ENCODE measurements around the gene BIN1. TPM values are rescaled to one million over a fixed set of nuclear protein-coding genes. Genes with fewer than 3 reads are reported as not detected.
A peak's percentile ranks its signal among the peaks of the same experiment; 100 is the strongest.

Gene BIN1
- total RNA-seq, 4 donors from 2014 or later, result 1,150 to 2,167 (median 1,736) TPM

DNA sequence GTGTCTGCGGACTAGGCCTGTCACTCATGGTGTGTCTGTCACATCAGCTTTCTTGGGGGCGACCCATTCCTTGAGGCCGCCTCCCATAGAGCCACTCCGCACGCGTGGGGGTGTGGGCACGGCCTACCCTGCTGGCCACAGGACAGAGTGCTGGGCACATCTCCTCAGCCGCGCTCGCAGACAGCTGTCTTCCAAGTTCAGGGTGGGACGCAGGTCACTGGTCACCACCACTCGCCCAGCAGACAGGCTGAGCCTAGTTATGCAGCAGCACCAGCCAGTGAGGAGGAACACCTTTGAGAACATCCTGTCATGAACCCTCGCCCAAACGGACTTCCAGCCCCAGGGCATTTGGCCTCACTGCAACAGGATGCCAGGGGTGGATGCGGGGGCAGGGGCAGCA is 30.8 kb upstream of the BIN1 start:
- in situ Hi-C loops (cut with MboI; ENCODE audit: low sequenced_read_pairs in 4 of 4) (no loop called here), intact Hi-C loops (cut with DNase I; ENCODE audit: low total_unique reads) (no loop called here)
- no peak for TF ChIP-seq POLR2A (IDR thresholded peaks at IDR 0.05)
- TF ChIP-seq, protein P1, sequence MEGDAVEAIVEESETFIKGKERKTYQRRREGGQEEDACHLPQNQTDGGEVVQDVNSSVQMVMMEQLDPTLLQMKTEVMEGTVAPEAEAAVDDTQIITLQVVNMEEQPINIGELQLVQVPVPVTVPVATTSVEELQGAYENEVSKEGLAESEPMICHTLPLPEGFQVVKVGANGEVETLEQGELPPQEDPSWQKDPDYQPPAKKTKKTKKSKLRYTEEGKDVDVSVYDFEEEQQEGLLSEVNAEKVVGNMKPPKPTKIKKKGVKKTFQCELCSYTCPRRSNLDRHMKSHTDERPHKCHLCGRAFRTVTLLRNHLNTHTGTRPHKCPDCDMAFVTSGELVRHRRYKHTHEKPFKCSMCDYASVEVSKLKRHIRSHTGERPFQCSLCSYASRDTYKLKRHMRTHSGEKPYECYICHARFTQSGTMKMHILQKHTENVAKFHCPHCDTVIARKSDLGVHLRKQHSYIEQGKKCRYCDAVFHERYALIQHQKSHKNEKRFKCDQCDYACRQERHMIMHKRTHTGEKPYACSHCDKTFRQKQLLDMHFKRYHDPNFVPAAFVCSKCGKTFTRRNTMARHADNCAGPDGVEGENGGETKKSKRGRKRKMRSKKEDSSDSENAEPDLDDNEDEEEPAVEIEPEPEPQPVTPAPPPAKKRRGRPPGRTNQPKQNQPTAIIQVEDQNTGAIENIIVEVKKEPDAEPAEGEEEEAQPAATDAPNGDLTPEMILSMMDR (IDR thresholded peaks at IDR 0.05 in 4 of 5, conservative IDR thresholded peaks at IDR 0.05 in 1 of 5), result no peak
- Histone ChIP-seq H3K27ac (no peak overlapping the region), H3K9me3 (no peaks in the 10 kb centered on the region), H3K27me3 (no peaks in the 10 kb centered on the region), H3K36me3 (no peaks in the 10 kb centered on the region), H3K4me3 (no peak overlapping the region), H3K4me1 (peaks cover 10 to 14% of the 10 kb centered on the region in 2 donors)
- ATAC-seq (no peak), DNase-seq (no peak)

DNA sequence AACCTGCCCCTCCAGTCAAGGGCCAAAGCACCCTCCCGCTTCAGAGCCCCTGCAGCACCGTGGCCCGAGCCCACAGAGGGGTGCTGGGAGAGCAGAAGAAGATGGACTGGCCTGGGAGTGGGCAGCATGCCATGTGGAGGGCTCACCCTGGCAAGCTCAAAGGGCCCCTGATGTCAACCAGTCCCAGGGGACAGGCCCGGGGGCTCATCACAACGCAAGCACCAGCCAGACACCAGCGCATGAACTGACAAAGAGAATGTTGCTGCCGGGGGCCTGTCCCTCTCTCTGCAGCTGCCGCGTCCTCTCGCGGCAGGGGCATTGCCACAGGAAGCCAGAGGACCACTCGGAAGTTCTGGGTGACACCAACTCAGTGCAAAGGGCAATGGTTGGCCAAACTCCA is 30.3 kb upstream of the BIN1 start:
- Histone ChIP-seq H3K27ac (no peak overlapping the region), H3K4me1 (peaks cover 10% of the 10 kb centered on the region in 2 donors), H3K9me3 (no peaks in the 10 kb centered on the region), H3K27me3 (no peaks in the 10 kb centered on the region), H3K36me3 (no peaks in the 10 kb centered on the region), H3K4me3 (no peak overlapping the region)
- TF ChIP-seq, protein P1 (IDR thresholded peaks at IDR 0.05 in 4 of 5, conservative IDR thresholded peaks at IDR 0.05 in 1 of 5), result no peak
- TF ChIP-seq POLR2A (IDR thresholded peaks at IDR 0.05), result no peak
- ATAC-seq (no peak), DNase-seq (no peak)
- intact Hi-C loops (cut with DNase I; ENCODE audit: low total_unique reads) (no loop called here), in situ Hi-C loops (cut with MboI; ENCODE audit: low sequenced_read_pairs in 4 of 4) (no loop called here)

DNA sequence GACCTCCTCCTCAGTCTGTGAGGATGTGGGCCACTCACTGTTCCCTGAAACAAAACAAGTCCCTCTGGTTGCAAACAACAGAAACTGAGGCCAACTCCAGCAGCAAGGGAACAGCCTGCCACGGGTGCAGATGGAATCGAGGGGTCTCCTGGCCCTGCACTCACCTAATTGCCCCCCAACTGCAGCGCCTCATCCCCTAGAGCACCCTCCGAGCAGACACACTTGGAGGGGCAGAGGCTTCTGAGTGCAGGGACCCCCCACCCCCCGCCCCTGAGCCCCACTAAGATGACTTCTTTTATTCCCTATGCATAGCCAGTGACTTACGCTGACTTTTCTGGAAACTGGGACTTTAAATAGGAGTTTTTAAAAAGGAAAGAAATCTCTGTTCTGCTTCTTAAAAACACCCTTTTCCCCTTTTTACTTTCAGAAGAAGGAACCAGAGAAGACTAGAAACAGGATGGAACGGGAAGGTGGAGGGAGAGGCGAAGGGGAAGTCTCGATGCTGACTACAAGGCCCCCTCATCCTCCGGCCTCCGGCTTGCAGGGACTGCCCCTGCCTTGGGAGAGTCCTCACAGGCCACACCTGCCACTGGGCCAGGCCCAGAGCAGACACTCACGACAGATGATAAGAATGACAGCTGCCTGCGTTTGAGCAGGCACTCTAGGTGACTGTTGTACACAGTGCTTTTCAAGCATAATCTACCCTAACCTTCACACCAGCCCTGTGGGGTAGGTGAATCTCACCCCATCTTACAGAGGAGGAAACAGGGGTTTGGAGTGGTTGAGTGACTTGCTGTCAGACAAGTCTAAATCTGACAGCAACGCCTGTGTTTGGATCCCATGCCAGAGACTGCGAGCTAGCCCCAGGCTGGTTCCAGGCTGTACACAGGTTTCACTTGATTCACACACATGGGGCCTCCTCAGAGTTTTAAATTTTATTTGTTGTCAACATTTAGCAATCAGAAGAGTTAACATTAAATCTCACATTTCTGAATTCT is 28.2 kb upstream of the BIN1 start:
- H3K4me1 ChIP-seq, result peaks cover 10% of the 10 kb centered on the region in 2 donors
- ATAC-seq (peak; percentile 94 to 97), DNase-seq (peak; percentile 53 to 69)
- H3K36me3 ChIP-seq, result no peaks in the 10 kb centered on the region
- intact Hi-C loops (cut with DNase I; ENCODE audit: low total_unique reads), result no loop called here
- TF ChIP-seq, protein P1 (IDR thresholded peaks at IDR 0.05 in 4 of 5, conservative IDR thresholded peaks at IDR 0.05 in 1 of 5), result no peak
- H3K27me3 ChIP-seq, result no peaks in the 10 kb centered on the region
- H3K4me3 ChIP-seq, result no peak overlapping the region
- no peaks in the 10 kb centered on the region for H3K9me3 ChIP-seq
- H3K27ac ChIP-seq, result peak overlapping the region; percentile 66 to 83 (median 72)
- in situ Hi-C loops (cut with MboI; ENCODE audit: low sequenced_read_pairs in 4 of 4), result no loop called here

DNA sequence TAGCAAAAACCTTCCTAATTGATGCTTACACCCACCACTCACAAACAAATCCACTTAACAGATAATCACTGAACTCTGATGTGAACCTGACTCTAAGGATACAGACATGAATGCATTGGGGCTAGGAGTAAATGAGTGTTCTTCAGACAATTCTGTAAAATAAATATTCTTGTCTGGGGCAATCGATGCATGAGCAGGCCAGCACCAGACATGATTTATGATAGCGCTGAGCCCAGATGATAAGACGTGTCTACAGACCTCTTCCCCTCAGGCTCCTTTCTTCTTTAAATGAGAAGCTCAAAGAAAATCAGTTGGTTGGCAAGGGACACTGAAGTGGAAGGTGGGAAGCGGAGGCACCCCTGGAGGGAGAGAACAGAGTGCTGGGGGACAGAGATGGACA is 27.3 kb upstream of the BIN1 start:
- H3K4me1 ChIP-seq, result peaks cover 10% of the 10 kb centered on the region in 2 donors
- no peak overlapping the region for H3K27ac ChIP-seq
- ATAC-seq (no peak), DNase-seq (no peak)
- TF ChIP-seq POLR2A (IDR thresholded peaks at IDR 0.05), result no peak
- TF ChIP-seq, protein P1 (IDR thresholded peaks at IDR 0.05 in 4 of 5, conservative IDR thresholded peaks at IDR 0.05 in 1 of 5), result no peak
- H3K27me3 ChIP-seq, result no peaks in the 10 kb centered on the region
- intact Hi-C loops (cut with DNase I; ENCODE audit: low total_unique reads) (no loop called here), in situ Hi-C loops (cut with MboI; ENCODE audit: low sequenced_read_pairs in 4 of 4) (no loop called here)
- no peak overlapping the region for H3K4me3 ChIP-seq
- H3K36me3 ChIP-seq, result no peaks in the 10 kb centered on the region
- H3K9me3 ChIP-seq, result no peaks in the 10 kb centered on the region

Data from gastrocnemius medialis (tissue), 4 donors.